Bone marrow (tissue), 2 donors: ENCODE results near the gene SETBP1.
"Not testable (repeated sequence)": the region's sequence is repeated elsewhere in the genome, so short reads cannot be mapped to it uniquely, and the experiment has no call there.

Experiments
- DNase-seq, 2 donors: peaks; one replicate each; lab custom pipeline; 2025; lab: John Stamatoyannopoulos, UW

The SETBP1 gene

DNA sequence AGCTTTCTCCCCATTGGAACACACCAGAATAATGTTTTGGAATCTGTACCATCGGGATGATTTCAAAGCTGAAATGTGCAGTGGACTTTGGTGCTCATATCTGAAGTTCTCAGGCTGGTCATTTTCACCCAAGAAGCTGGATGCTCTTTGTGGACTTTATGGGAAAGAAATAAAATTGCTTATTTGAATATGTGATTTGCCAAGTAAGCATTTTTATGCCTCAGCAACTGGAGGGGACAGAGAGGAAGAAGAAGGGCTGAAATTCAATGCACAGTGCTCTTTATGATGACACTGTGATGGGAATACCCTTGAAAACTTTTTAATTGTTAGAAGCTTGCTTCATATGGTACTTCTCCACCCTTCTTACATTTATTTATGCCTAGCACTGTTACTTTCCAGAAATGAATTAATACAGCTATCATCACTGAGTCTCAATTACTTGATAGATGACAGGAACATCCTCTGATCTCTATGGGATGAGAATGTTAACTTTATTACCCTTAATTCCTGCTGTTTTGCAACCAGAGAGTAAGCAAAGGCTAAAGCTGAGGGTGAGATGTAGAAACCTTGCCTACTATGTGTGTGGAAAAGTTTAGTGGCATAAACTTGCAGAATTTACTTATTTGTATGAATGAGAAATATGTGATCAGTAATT is 23.6 kb downstream of the SETBP1 start:
- DNase-seq, result no peak

DNA sequence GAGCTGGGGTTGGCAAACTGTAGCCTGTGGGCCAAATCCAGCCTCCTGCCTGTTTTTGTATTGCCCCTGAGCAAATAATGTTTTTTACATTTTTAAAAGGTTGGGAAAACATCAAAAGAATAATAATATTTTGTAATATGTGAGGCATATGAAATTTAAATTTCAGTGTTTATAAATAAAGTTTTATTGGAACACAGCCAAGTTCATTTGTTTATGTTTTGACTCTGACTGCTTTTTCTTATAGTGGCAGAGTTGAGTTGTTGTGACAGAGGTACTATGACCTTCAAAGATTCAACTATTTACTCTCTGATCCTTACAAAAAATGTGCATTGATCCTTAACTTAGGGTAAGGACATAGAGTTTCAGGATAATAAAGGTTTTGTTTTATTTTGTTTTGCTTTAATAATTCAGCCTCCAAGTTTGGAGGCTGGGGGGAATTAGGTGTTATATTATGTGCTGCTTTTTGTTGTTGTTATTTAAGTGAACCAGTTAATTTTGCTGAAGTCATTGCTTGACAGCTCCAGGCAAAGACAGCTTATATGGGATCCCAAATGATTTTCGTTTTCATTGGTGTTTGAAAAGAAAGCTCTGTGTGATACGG is 24.5 kb downstream of the SETBP1 start:
- no peak for DNase-seq

DNA sequence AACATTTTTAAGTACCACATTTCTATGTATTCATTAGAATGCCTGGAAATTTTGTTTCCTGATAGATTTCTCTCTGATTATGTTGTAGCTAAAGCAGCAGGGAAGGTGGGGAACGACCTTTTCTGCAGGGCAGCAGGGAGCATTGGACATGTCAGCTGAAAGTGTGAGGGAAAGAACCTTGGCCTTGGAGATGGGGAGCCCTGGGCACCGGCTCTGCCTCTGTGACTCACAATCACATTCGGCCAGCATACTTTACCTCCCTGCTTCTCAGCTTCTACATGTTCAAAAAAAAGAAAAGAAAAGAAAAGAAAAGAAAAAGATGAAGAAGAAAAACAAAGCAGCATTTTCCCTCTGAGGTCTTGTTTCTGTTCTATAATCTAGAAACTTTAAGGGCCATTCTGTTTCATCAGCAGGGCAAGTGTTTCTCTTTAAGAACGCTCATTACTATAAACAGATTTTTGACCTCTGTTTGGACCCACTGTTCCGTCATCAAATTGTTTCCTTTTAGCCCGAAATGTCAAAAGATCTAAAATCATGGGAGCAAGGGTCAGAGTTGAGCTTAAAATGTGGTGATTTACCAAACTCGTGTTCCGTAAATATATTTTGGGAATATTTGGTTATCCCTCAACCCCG is 27.9 kb downstream of the SETBP1 start:
- DNase-seq, result no peak

DNA sequence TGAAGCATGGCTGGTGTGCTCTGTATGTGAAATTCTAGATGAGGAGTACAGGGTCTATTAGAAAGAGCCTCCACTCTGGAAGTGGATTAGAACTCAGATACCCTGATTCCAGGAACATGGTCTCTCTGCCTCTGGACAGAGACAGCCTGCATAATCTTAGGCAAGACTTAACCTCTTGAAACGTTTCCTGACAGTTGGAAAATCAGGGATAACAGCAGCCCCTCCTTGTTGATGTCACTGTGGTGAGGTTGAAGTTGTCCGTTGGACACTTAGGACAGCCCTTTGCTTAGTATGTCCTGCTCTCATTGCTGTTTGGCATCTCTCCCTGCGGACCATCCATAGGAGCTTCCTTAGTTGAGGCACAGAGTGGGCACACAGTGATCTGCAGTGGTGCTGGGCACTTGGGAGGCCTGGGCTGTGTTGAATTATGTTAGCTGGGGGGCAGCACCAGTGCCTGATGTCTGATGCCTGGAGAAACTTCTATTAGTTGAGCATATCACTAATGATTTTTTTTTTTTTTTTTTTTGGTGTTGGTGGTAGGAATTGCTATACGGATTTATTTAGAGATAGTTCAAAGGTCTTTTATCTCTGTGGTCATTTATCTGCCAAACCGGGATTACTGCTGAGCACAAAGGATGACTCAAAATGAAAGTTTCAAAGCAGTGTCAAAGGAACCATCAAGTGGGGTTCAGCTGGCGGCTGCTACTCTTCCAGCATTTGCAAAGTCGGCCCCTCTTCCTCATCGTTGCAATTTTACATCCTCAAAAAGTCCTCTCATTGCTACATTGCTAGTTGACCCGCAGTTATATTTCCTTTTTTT is 28.8 kb downstream of the SETBP1 start:
- DNase-seq, result no peak

DNA sequence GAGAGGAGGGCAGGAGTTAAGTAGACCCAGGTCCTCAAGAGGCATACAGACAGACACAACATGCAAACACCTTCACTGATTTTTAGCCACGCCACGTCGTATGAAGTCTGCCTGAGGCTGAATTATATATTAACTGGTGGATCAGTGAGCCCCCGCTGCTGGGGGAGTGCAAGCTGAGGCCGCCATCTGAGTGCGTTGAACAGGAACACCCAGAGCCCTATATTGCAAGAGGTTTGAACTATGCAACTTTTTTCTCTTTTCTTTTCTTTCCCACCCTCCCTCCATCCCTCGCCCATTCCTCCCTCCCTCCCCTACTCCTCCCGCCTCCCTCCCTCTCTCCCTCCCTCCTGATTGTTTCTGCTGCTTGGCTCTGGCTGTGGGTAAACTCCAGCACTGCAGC is 30.2 kb downstream of the SETBP1 start:
- DNase-seq, result no peak

DNA sequence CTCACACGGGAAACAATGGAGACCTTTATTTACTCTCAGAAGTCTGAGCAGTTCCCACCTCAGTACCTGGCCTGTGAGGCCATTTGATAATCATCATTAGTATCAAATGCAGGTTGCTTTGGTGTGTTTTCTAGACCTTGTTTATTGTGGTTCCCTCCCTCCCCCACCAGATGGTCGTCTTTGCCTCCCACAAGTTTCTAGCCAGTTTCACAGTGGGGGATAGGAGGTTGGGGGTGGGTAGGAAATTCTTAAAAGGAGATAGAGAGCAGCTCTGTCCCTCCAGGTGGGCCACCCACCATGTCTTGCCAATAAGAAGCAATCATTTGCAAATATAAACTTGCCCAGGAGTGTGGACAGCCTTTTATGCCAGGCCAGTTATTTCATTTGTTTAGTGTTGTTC is 31.3 kb downstream of the SETBP1 start:
- no peak for DNase-seq

DNA sequence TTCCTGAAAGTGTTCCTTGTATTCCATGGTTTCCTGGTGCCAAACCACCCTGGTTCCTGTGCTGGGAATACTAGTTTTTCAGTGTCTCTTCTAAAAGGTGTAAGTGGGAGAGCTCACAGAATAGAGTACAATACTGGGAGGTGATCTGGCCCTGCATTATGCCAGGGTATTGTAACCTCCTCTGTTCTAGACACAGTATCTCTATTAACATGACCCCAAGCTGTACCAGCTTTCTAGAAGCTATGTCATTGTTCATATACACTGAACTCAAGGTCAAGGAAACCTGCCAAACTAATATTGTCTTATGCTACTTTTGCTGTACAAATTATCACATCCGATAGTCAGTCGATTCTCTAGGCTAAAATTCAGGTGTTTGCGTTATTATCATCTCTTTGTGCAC is 32.7 kb downstream of the SETBP1 start:
- no peak for DNase-seq

DNA sequence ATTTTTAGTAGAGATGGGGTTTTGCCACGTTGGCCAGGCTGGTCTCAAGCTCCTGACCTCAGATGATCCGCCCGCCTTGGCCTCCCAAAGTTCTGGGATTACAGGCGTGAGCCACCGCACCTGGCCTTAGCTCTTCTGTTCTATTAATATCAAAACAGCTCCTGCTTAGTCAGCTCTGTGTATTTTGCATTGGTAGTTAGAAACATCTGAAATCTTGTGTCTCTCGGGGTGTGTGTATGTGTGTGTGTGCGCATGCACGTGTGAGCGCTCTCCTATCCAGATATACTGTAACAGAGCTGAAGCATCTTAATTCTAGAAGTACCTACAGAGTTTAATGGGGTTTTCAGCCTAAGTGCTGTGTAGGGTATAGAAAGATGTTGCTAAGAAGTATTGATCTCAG is 33.7 kb downstream of the SETBP1 start:
- DNase-seq, result no peak

DNA sequence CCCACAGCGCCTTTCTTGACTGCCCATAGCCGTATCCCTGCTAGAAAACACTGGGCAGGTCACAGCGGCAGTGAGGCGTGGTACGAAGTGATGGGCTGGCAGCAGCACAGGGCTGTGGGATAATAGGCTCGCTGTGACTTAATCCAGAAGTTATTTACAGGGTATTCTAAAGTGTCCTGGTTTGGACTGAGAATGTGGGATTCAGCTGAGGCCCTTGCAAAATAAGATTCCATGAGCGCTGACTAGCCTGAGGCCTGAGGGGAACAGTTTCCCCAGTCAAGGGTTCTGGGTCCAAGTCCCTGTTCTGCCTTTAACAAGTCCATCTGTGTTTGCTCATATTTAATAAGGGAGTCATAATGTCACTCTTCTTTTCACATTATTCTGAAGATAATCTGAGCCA is 34.6 kb downstream of the SETBP1 start:
- no peak for DNase-seq

DNA sequence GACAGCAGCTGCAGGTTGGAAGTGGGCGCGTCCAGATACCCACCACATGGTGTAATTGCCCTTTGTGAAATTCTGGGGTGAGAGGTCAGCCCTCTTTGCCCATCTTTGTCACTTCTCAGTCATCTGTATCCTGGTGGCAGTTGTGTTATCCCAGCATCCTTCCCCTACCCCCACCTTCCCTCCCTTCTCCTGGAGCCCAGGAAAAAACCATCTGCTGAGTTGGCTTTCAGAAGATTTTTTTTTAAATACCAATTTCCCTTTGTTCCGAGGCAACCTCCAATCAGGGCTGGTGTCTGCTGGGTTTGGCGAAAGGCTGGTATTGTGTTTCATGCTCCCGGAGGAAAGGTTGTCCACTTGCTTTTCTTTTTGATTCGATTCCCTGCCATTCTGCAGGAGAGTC is 35.2 kb downstream of the SETBP1 start:
- DNase-seq, result no peak

DNA sequence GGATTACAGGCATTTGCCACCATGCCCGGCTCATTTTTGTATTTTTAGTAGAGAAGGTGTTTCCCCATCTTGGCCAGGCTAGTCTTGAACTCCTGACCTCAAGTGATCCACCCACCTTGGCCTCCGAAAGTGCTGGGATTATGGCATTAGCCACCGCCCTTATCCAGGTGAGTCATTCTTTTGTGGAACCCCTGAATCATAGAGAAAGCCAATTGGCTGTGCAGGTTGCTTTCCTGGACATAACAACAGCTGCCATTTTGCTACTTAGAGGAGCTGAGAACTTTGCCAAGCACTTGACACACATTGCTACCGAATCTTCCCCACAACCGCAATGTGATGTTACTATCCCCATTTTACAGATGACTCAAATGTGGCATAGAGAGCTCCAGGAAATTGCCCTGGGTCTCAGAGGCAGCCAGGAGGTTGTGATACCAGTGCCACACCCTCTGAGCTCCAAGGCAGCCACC is 36.0 kb downstream of the SETBP1 start:
- DNase-seq, result no peak

DNA sequence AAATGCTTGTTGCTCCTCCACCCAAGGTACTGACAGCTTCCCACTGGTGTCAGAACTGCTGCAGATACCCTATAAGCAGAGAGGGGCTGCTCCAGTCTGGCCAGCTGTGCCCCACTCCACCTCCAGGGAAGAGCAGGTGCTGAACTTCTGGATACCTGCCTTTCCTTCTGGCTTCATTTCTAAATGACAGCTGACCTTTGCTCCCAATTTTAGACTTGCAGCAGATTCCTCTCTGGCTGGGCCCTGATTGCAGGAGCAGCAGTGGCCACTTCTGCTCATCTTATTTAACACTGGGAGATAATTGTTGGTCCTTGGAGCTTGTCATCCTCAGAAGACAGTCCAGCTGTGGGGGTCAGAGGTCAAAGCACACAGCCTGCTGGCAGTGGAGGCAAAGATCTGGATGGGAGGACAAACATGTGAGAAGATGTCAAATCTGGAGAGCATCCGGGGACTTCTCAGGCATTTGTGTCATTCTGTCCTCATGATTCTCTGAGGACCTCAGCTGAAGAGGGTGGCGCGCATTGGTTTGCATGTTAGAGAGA is 38.9 kb downstream of the SETBP1 start:
- DNase-seq, result no peak

DNA sequence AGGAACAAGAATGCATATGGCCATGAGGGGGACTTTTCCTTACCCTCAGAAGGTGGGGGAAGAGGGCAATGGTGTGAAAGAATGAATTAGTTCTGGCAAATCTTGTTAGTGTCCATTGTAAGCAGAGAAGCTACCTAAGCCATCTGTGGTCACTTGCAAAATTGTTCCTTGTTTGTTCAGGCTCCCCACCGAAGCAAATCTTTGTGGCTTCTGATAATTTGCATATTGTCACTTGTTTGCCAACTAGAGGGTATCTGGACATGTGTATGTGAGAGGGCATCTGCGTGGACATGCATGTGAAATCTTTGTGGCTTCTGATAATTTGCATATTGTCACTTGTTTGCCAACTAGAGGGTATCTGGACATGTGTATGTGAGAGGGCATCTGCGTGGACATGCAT is 41.1 kb downstream of the SETBP1 start:
- not testable (repeated sequence) for DNase-seq

DNA sequence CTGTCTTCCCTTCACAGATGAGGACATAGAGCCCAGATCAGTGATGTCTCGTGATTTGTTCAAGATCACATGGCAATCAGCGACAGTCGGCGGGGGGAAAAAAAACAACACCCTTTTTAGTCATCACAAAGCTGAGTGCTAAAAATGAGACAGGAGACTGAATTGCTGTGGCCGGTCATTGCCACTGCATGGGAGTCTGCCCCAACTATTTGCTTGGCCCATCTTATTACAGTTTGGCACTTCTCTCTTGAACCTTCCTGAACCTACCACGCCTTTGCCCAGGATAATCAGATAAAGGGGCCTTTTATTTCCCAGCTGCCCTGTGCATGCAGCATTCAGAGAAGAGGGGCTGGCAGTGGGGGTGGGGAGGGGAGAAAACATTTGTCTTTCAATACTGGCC is 42.7 kb downstream of the SETBP1 start:
- no peak for DNase-seq

DNA sequence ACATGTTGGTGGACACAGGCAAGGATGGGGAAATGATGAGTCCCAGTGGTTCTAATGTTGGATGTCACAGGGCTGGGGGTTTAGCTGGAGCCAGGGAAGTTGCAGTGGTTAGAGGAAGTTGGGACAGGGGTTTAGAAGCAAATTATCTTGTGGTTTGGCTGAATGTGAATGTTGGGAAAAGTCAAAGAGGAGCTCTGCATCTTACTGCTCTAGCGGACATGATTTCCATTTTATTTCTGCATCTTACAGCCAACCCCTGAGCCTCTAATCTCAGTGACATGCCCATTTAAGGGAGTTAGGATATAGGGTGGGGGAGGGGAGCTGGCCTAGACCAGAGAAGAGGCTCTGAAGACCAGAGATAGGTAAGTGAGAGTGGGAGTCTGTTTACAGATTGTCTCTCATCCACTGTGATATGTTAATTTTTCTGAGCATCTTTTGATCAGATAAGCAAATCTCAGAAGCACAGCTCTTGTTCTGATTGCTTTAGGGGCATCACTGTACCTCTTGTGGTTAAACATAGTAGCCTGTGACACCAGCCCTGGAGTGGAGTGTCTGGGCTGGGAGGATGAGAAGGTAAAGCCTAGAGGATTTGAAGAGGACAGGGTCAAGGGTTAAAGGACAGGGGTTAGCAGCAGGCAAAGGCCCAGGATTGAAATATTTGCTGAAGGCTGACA is 43.6 kb downstream of the SETBP1 start:
- no peak for DNase-seq

DNA sequence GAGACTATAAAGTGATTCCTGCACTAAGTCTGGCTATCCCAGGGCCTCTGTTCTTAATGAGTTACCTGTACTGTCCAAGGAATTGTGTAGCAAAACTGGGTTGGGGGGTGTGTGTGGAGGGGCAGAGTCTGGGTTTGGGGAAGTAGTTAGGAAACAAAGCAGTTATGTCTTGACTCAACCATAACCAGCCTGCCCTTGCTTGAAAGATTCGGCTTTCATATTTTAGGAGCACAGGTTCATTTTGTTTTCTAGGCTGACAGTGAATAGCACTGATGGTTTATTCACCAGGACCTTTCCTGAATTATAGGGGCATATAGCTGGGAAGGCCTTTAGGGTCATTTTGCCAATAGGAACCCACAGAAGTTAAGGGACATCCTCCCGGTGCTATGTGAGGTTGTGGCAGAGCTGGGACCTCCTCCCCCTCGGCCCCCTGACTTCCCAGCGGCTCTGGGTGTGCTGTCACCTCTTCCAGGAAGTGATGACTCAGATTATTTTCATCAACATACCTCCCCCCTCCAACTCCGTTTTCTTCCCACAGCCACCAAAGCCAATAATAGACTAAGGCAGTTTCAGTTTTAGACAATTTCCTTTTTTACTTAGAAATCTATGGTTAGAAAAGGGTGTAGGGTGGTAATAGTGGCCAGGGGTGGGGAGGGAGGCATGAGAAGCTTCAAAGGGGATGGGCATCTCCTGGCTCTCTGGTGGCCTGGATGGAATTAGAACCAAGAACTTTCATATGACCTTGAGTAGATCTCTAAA is 44.8 kb downstream of the SETBP1 start:
- DNase-seq, result peak in 1 of 2 donors; percentile 89

DNA sequence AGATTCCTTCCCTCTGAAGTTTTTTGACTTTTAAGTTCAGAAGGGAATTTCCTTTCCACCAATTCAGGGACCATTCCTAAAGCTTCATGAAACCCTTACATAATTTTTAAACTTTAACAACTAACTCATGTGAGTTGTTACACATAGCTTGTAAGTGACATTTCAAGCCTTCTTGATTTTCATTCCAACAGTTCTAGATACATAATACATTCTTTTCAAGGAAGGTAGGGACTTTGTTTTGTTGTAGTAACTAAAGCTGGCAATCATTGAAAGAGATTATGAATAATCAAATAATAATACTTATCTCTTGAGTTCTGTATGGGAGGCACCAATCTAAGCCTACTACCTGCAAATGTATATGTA is 45.4 kb downstream of the SETBP1 start:
- DNase-seq, result no peak

DNA sequence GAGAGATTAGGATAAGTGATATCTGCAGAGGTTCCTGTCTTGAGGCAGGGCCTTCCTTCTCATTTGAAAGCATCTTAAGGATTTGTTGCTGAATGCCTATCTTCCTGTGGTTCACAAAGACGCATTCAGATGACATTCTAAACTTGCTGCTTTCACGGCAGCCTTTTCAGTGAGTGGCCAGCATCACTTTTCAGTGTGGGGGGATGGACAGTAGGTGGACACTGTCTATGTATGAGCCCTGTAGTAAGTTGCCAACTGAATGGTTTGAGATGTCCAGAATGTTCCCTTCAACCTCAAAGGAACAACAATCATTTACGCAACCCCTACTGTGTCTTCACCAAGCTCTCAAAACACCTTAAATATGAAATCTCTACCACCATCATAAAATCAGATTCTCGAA is 46.6 kb downstream of the SETBP1 start:
- no peak for DNase-seq

DNA sequence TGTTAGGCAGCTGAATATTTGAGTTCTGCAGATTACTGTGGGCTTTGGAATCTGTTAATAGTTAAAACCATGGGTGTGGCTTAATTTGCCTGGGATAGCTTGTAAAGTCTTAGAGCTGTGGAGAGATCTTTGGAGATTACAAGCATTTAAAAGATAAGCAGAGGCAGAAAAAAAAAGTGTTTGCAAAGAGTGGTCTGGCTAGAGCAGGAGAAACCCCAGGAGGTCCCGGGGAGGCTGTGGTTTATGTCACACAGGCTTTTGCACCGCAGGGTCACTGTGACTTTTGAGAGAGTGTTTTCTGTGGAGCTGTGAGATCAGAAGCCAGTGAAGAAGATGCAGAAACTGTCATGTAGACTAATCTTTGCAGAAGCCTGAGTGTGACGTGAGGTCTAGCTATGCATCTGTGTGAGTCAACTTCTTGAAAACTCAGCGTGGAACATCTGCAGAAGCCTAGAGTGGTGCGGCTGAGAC is 49.0 kb downstream of the SETBP1 start:
- no peak for DNase-seq

DNA sequence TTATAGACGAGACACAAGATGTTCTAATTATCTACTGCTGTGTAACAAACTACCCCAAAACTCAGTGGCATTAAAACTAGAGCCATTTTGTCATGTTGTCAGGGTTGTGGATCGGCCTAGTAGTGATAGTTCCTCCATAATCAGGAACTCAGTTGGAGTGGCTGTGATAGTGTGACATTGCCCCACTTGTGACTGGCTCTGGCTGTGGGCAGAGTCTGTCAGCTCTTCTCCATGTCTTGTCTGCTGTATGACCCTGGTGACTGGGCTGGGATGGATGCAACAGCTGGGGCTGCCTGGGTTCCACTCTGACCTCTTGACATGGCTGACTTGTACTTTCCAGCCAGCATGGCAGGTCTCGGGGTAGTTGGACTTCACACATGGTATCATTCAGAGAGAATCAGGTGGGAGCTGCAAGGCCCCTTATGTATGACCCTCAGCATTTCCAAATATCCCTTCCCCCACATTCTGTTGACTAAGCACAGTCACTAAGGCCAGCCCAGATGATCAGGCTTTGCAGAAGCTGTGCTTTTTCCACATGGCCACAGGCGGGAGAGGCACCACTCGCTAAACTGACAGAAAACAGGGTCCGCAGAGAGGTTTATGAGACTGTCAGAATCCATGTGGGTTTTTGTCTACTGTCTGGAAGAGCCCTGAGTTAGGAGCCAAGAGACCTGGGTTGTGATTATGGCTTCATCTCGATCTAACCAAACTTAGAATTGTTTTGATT is 50.3 kb downstream of the SETBP1 start:
- no peak for DNase-seq
